Measurements from ENCODE around the gene PI16. TPM values are rescaled to one million over a fixed set of nuclear protein-coding genes. Genes with fewer than 3 reads are reported as not detected.

The PI16 gene
- total RNA-seq, 1 donor from 2014 or later, result not detected

DNA sequence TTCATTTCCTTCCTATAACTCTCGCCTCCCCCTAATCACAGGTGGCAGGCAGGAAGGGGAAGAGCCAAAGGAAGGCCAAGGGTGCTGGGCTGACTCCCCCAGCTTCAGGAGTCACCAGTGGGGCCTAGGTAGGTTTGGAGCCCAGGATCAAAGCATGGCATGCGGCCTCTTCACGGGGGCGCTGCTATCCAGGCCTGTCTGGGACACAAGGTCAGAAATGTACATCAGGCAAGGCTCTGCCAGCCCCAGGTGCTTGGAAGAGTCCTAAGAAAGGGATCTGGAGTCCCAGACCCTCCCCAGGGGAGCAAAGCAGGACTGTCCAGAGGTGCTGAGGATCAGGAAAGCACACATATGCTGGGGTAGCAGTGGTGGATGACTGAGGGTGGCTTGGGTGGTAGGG, 10.4 kb downstream of the PI16 start:
- DNase-seq (ENCODE audit: low read depth) (no peak), FAIRE-seq (no peak)
- H3K27me3 ChIP-seq (ENCODE audit: control insufficient read depth, insufficient read depth, low read length), result no peaks in the 10 kb centered on the region
- H3K36me3 ChIP-seq (ENCODE audit: control insufficient read depth, insufficient read depth, low read length), result peaks cover 17% of the 10 kb centered on the region
- H3K4me3 ChIP-seq (ENCODE audit: low read depth, low read length), result no peak overlapping the region
- TF ChIP-seq, protein P1, sequence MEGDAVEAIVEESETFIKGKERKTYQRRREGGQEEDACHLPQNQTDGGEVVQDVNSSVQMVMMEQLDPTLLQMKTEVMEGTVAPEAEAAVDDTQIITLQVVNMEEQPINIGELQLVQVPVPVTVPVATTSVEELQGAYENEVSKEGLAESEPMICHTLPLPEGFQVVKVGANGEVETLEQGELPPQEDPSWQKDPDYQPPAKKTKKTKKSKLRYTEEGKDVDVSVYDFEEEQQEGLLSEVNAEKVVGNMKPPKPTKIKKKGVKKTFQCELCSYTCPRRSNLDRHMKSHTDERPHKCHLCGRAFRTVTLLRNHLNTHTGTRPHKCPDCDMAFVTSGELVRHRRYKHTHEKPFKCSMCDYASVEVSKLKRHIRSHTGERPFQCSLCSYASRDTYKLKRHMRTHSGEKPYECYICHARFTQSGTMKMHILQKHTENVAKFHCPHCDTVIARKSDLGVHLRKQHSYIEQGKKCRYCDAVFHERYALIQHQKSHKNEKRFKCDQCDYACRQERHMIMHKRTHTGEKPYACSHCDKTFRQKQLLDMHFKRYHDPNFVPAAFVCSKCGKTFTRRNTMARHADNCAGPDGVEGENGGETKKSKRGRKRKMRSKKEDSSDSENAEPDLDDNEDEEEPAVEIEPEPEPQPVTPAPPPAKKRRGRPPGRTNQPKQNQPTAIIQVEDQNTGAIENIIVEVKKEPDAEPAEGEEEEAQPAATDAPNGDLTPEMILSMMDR (IDR thresholded peaks at IDR 0.05; ENCODE audit: insufficient read depth, low read length, severe bottlenecking), result no peak

DNA sequence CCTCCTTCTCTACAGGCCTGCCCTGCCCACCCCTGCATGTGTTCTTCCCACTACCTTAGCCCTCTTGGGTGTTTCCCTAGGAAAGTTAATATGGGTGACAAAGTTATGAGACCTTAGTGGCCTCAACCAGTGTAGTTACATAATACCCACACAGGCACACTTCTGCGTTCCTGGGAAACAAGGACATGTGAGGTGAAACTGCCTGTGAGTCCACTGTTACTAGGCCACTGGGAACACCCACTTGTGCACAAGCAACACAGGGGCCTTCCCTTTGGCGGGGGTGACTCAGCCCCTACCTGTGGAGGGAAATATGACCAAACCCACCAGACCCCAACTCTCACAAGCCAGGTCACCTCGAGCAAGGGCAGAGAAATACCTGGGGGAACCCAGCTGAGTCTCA, 12.8 kb downstream of the PI16 start:
- TF ChIP-seq, protein P1 (IDR thresholded peaks at IDR 0.05; ENCODE audit: insufficient read depth, low read length, severe bottlenecking), result no peak
- no peaks in the 10 kb centered on the region for H3K27me3 ChIP-seq (ENCODE audit: control insufficient read depth, insufficient read depth, low read length)
- no peak overlapping the region for H3K4me3 ChIP-seq (ENCODE audit: low read depth, low read length)
- DNase-seq (ENCODE audit: low read depth) (no peak), FAIRE-seq (no peak)
- H3K36me3 ChIP-seq (ENCODE audit: control insufficient read depth, insufficient read depth, low read length), result peaks cover 27% of the 10 kb centered on the region

DNA sequence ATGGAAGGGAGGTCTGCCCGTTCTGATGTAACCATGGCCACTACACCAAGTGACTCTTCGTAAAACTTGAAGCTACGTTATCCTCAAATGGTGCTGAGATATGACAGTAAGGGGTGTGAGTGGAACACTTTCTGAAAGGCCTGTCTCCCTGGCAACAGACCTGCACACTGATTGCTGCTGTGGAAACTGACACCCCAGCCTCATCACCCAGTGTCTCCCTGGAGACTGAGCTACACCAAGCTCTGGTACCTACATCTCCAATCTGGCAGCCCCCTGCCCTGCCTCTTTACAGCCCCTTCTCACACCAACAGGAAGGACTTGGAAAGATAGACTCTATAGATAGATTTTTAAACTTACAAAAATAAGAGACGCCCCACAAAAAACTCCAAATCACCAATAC, 13.2 kb downstream of the PI16 start:
- DNase-seq (ENCODE audit: low read depth) (no peak), FAIRE-seq (no peak)
- Histone ChIP-seq H3K27me3 (ENCODE audit: control insufficient read depth, insufficient read depth, low read length) (no peaks in the 10 kb centered on the region), H3K36me3 (ENCODE audit: control insufficient read depth, insufficient read depth, low read length) (peaks cover 28% of the 10 kb centered on the region), H3K4me3 (ENCODE audit: low read depth, low read length) (no peak overlapping the region)
- TF ChIP-seq, protein P1 (IDR thresholded peaks at IDR 0.05; ENCODE audit: insufficient read depth, low read length, severe bottlenecking), result no peak

DNA sequence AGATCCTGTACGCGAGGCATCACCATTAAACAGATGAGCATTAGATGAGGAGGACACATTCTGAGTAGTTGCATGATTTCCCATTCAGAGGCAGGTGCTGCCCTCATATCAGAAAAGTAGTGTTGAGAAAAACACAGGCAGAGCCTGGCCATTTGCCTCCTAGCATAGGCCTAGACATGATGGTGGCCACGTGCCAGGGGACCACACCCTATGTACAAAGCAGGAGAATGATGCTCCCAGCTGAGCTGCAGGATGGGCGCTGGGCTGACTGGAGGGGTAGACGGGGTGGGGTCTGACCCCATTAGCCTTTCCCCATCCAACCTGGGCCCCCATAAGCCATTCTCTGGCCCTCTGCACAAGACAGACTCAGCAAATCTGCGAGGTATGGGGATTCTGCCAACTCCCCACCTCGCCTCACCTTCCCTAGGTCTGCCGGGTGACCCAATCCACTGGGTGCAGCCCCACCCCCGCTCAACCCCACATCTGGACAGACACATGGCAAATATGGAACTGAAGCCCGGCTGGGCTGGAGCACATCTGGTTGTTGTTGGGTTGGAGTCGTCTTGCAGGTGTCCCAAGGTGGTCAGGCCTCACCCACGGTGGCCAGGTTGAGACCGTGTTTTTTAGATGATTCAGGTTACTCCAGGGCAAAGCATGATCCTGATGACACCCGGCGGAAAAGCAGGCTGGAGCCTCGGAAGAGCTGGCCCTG, 13.9 kb downstream of the PI16 start:
- Histone ChIP-seq H3K4me3 (ENCODE audit: low read depth, low read length) (no peak overlapping the region), H3K27me3 (ENCODE audit: control insufficient read depth, insufficient read depth, low read length) (no peaks in the 10 kb centered on the region), H3K36me3 (ENCODE audit: control insufficient read depth, insufficient read depth, low read length) (peaks cover 29% of the 10 kb centered on the region)
- TF ChIP-seq, protein P1 (IDR thresholded peaks at IDR 0.05; ENCODE audit: insufficient read depth, low read length, severe bottlenecking), result no peak
- FAIRE-seq (peak; percentile 13), DNase-seq (ENCODE audit: low read depth) (peak; percentile 50)

DNA sequence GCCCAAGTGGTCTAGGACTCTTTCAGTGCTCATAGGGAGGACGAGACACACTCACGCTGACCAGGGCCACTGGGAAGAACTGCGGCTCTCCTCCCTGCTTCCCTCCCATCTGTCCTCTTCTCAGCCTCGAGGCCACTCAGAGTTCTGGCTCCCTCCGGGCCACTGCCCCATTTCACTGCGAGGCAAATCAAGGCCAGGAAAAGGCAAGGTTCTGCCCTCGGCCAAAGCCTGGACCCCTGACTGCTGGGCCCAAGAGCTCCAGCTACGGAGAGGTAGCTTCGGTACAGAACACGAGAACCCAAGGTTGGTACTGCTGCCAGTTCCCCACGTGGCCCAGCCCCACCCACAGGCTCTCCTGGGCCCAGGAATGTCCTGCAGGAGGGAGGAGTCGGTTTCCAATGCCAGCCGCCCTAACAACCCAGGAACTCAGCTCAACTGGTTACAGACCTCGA, 14.7 kb downstream of the PI16 start:
- Histone ChIP-seq H3K4me3 (ENCODE audit: low read depth, low read length) (no peak overlapping the region), H3K36me3 (ENCODE audit: control insufficient read depth, insufficient read depth, low read length) (peaks cover 29% of the 10 kb centered on the region), H3K27me3 (ENCODE audit: control insufficient read depth, insufficient read depth, low read length) (no peaks in the 10 kb centered on the region)
- DNase-seq (ENCODE audit: low read depth) (no peak), FAIRE-seq (peak; percentile 28)
- TF ChIP-seq, protein P1 (IDR thresholded peaks at IDR 0.05; ENCODE audit: insufficient read depth, low read length, severe bottlenecking), result no peak
